Calu3 (cell line): Measurements from ENCODE around the gene GRK3. TPM values are rescaled to one million over a fixed set of nuclear protein-coding genes. Genes with fewer than 3 reads are reported as not detected.
A peak's percentile ranks its signal among the peaks of the same experiment; 100 is the strongest.

Experiments used
- BruUV-seq: library from RNA; stranded (reverse); fragments of 400-500 nt; replicated peaks from 2 replicates; lab custom pipeline; 2021; lab: Mats Ljungman, UMichigan
- CTCF ChIA-PET: fragments of 300-600 bp; sonication (Branson Sonifier 250); formaldehyde crosslinking; loops from one replicate; lab custom pipeline; 2022; ENCODE audit warnings: antibody characterized with exemption; lab: Charles Lee
- DNase-seq: peaks from one replicate; pipeline ENCODE4 v3.0.0; 2022
- H3K27ac Mint-ChIP-seq: one replicate; pipeline ENCODE4 v1.8.0; 2022; ENCODE audit warnings: mixed read lengths; ENCODE audit not compliant: unreplicated experiment
- H3K27me3 Mint-ChIP-seq: one replicate; pipeline ENCODE4 v1.8.0; 2022; ENCODE audit warnings: mixed read lengths; ENCODE audit not compliant: unreplicated experiment
- H3K36me3 Mint-ChIP-seq: one replicate; pipeline ENCODE4 v1.8.0; 2022; ENCODE audit warnings: mild to moderate bottlenecking, moderate library complexity, mixed read lengths; ENCODE audit not compliant: insufficient read depth, unreplicated experiment
- H3K4me1 Mint-ChIP-seq: one replicate; pipeline ENCODE4 v1.8.0; 2022; ENCODE audit warnings: mild to moderate bottlenecking, low read depth, mixed read lengths; ENCODE audit not compliant: unreplicated experiment
- H3K4me3 Mint-ChIP-seq: one replicate; pipeline ENCODE4 v1.8.0; 2022; ENCODE audit warnings: mild to moderate bottlenecking, low read depth, moderate library complexity, mixed read lengths; ENCODE audit not compliant: unreplicated experiment
- H3K9me3 Mint-ChIP-seq: one replicate; pipeline ENCODE4 v1.8.0; 2022; ENCODE audit warnings: low read depth, mixed read lengths; ENCODE audit not compliant: unreplicated experiment
- intact Hi-C: fragments of 100-400 bp; cut with micrococcal nuclease; formaldehyde crosslinking; loops from one replicate; pipeline ENCODE4 v1.10.0; 2022; ENCODE audit not compliant: unreplicated experiment
- total RNA-seq: library from RNA; stranded (reverse); gene quantifications from 2 replicates; pipeline ENCODE4 v1.2.3, GENCODE V29; 2022
- TF ChIP-seq, protein P1 (sequence below): fragments of 200-600 bp; IDR thresholded peaks from one replicate; pipeline ENCODE4 v1.8.0; 2022; ENCODE audit warnings: antibody characterized with exemption; ENCODE audit not compliant: unreplicated experiment

GRK3 gene
- total RNA-seq, 1 experiment from 2014 or later: 12.0 TPM

DNA sequence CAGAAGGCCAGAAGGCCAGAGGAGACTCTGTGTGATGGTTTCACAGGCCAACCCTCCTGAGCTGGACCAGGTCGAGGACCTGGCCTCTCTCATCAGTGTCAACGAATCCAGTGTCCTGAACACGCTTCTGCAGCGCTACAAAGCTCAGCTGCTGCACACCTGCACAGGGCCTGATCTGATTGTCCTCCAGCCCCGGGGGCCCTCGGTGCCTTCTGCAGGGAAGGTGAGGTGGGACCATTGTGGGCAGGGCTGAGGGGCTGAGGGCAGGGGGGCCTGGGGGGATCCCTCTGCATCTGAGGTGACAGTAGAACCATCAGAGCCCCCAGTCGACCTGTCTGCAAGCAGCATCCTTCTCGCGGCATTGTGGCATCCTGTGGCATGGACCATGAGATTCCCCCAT is 207.8 kb downstream of the GRK3 start:
- H3K4me1 Mint-ChIP-seq: no peaks in the 10 kb centered on the region
- DNase-seq: no peak
- TF ChIP-seq, protein P1, sequence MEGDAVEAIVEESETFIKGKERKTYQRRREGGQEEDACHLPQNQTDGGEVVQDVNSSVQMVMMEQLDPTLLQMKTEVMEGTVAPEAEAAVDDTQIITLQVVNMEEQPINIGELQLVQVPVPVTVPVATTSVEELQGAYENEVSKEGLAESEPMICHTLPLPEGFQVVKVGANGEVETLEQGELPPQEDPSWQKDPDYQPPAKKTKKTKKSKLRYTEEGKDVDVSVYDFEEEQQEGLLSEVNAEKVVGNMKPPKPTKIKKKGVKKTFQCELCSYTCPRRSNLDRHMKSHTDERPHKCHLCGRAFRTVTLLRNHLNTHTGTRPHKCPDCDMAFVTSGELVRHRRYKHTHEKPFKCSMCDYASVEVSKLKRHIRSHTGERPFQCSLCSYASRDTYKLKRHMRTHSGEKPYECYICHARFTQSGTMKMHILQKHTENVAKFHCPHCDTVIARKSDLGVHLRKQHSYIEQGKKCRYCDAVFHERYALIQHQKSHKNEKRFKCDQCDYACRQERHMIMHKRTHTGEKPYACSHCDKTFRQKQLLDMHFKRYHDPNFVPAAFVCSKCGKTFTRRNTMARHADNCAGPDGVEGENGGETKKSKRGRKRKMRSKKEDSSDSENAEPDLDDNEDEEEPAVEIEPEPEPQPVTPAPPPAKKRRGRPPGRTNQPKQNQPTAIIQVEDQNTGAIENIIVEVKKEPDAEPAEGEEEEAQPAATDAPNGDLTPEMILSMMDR: no peak
- H3K27me3 Mint-ChIP-seq: peaks cover 61% of the 10 kb centered on the region
- no peaks in the 10 kb centered on the region for H3K9me3 Mint-ChIP-seq
- intact Hi-C loops: loop anchor here (5.0 kb wide), 2 partner anchors 70 to 205 kb away; no protein-coding TSS in a partner anchor
- CTCF ChIA-PET: interaction anchor here (0.6 to 1.6 kb wide), 8 partner anchors 22 to 558 kb away, joined by 3 to 13 read pairs (median 4); no protein-coding TSS in a partner anchor
- H3K36me3 Mint-ChIP-seq: peaks cover 4% of the 10 kb centered on the region
- BruUV-seq: no TSS peak
- no peak overlapping the region for H3K27ac Mint-ChIP-seq
- no peak overlapping the region for H3K4me3 Mint-ChIP-seq

DNA sequence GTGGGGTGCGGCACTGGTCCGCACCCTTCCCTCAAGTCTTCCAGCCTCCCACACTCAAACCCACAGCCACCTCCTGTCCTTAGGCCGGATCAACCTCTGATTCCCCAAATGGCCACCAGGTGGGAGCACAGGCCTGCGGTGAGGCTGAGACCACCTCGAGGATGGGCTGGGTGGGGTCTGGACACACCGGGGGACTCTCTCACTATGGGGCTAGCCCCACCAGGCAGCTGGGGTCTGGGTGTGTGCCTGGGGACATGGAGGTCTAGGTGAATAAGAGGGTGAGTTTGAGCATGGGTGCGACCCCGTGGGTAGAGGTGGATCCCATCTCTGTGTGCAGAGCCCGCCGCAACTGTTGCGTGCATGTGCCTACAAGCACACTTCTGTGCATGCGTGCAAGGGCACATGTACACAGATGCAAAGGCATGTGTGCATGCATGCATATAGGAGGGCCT is 210.1 kb downstream of the GRK3 start:
- Mint-ChIP-seq H3K4me1 (no peaks in the 10 kb centered on the region), H3K27me3 (peaks cover 51% of the 10 kb centered on the region), H3K27ac (no peak overlapping the region), H3K4me3 (no peak overlapping the region), H3K36me3 (no peaks in the 10 kb centered on the region), H3K9me3 (no peaks in the 10 kb centered on the region)
- intact Hi-C loops: loop anchor here (5.0 kb wide), 2 partner anchors 72 to 207 kb away; no protein-coding TSS in a partner anchor
- peak; percentile 22 for DNase-seq
- CTCF ChIA-PET: no interaction called here
- no TSS peak for BruUV-seq
- TF ChIP-seq, protein P1: peak; percentile 40

DNA sequence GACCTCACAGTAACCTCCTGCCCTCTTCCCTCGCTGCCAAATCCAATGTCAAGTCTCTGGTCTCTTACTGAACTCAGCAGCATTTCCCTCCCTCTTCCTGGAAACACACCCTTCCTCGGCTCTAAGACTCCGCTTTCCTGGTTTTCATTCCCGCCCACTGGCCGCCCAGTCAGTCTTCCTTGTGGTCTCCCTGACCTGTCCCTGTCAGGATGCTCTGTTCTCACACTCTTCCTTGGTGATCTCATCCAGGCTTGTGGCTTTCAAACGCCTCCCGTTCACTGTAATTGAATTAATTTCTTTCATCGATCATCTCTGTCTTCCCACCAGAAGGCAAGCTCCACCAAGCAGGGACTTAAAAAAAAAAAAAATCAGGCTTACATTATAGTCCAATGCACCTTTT is 211.1 kb downstream of the GRK3 start:
- Mint-ChIP-seq H3K4me1 (no peaks in the 10 kb centered on the region), H3K27me3 (peaks cover 48% of the 10 kb centered on the region), H3K9me3 (no peaks in the 10 kb centered on the region), H3K36me3 (no peaks in the 10 kb centered on the region), H3K4me3 (no peak overlapping the region), H3K27ac (no peak overlapping the region)
- intact Hi-C loops: no loop called here
- CTCF ChIA-PET: no interaction called here
- DNase-seq: no peak
- no TSS peak for BruUV-seq
- TF ChIP-seq, protein P1: no peak

DNA sequence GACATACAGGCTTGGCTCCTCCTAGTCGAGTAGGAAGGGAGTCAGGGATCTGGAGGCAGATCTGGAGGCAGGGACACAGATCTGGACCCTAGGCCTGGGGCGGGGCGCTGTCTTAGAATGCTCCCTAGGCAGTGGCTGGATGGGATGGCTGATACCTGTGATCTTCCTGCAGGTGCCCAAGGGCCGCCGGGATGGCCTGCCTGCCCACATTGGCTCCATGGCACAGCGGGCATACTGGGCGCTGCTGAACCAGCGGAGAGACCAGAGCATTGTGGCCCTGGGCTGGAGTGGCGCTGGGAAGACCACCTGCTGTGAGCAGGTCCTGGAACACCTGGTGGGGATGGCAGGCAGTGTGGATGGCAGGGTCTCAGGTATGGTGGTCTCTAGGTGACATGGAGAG is 212.9 kb downstream of the GRK3 start:
- intact Hi-C loops: no loop called here
- no peak overlapping the region for H3K4me3 Mint-ChIP-seq
- H3K36me3 Mint-ChIP-seq: no peaks in the 10 kb centered on the region
- no peak for DNase-seq
- no peaks in the 10 kb centered on the region for H3K9me3 Mint-ChIP-seq
- BruUV-seq: no TSS peak
- no peak overlapping the region for H3K27ac Mint-ChIP-seq
- CTCF ChIA-PET: no interaction called here
- TF ChIP-seq, protein P1: no peak
- H3K4me1 Mint-ChIP-seq: no peaks in the 10 kb centered on the region
- H3K27me3 Mint-ChIP-seq: peaks cover 63% of the 10 kb centered on the region
